ENCODE results near the gene NOP10.

- TF ChIP-seq, protein P1, sequence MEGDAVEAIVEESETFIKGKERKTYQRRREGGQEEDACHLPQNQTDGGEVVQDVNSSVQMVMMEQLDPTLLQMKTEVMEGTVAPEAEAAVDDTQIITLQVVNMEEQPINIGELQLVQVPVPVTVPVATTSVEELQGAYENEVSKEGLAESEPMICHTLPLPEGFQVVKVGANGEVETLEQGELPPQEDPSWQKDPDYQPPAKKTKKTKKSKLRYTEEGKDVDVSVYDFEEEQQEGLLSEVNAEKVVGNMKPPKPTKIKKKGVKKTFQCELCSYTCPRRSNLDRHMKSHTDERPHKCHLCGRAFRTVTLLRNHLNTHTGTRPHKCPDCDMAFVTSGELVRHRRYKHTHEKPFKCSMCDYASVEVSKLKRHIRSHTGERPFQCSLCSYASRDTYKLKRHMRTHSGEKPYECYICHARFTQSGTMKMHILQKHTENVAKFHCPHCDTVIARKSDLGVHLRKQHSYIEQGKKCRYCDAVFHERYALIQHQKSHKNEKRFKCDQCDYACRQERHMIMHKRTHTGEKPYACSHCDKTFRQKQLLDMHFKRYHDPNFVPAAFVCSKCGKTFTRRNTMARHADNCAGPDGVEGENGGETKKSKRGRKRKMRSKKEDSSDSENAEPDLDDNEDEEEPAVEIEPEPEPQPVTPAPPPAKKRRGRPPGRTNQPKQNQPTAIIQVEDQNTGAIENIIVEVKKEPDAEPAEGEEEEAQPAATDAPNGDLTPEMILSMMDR (conservative IDR thresholded peaks at IDR 0.05; ENCODE audit: low read length) = no peak
- TF ChIP-seq EZH2phosphoT487 (IDR thresholded peaks at IDR 0.05; ENCODE audit: borderline replicate concordance) = no peak
Measured at GRCh38 chr15:34376856-34377255, 33.9 kb upstream of the NOP10 start.
